ENCODE data around the gene TTC34.

Gene TTC34

GRCh38 chr1:2632051-2632430 is 169.5 kb downstream of the TTC34 start:
- ATAC-seq (ENCODE audit: insufficient read depth, low read depth) (no peak), DNase-seq (no peak)
- Histone ChIP-seq H3K4me3 (ENCODE audit: low read depth in 1 of 2, low read length in 2 of 2) (no peak overlapping the region), H3K9ac (ENCODE audit: low read depth, low read length) (no peak overlapping the region), H4K20me1 (ENCODE audit: insufficient read depth, low read length) (no peaks in the 10 kb centered on the region), H3K4me2 (ENCODE audit: insufficient read depth, low read length) (no peak overlapping the region), H3K27me3 (ENCODE audit: insufficient read depth, low read length, poor library complexity) (no peaks in the 10 kb centered on the region), H3K9me3 (ENCODE audit: insufficient read depth, low read length, severe bottlenecking) (peaks cover 15% of the 10 kb centered on the region), H2AFZ (ENCODE audit: low read depth, low read length) (no peak overlapping the region), H3K4me1 (ENCODE audit: insufficient read depth, low read length) (no peaks in the 10 kb centered on the region), H3K27ac (ENCODE audit: low read length) (no peak overlapping the region), H3K36me3 (ENCODE audit: insufficient read depth, low read length) (no peaks in the 10 kb centered on the region), H3K79me2 (ENCODE audit: insufficient read depth, low read length) (no peaks in the 10 kb centered on the region)
- TF ChIP-seq EZH2 (IDR thresholded peaks at IDR 0.05; ENCODE audit: borderline replicate concordance, low read depth, low read length, severe bottlenecking), result no peak
- TF ChIP-seq CTCF (IDR thresholded peaks at IDR 0.05; ENCODE audit: borderline replicate concordance, extremely low read depth, low read length, poor library complexity, severe bottlenecking), result no peak

DNA sequence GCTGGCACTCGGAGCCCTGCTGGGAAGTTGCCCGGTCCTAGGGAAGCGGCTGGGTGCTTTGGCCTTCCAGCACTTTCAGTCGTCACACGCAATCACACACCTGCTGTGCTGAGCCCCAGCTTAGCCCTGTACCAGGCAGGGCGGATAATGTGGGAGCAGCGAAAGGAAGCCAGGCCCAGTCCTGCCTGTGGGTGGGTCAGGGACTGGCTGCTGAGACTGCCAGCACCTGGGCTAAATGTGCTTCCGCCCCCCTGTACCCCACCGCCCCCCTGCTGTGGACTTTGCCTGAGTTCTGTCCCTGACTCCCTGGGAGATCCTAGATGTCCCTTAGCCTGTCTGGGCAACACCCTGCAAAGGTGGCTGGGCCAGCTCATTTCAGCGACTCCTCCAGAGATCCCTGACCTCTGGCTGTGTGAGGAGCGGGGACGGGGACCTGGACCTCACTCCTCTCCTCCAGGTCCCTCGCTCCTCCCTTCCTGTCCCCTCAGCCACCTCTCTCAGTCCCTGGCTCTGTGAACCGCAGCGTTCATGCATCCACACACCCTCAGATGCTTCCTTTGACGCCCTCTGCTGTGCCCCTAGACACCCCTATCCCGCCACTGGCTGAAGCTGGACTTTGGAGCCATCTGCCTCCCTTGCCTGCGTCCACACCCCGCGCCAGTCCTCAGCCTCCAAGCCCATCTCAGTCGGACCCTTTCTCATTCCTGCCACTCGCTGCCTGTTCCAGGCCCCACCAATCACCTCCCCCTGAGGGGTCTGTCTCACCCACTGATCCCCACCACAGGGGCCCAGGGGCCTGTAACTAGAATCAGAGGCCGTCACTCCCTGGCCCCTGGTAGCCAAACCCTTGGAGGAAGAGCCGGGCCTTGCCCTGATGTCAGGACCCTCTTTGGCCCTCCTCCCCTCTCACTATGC is 170.1 kb downstream of the TTC34 start:
- no peaks in the 10 kb centered on the region for H3K79me2 ChIP-seq (ENCODE audit: insufficient read depth, low read length)
- ATAC-seq (ENCODE audit: insufficient read depth, low read depth), result no peak
- no peak for TF ChIP-seq EZH2 (IDR thresholded peaks at IDR 0.05; ENCODE audit: borderline replicate concordance, low read depth, low read length, severe bottlenecking)
- TF ChIP-seq CTCF (IDR thresholded peaks at IDR 0.05; ENCODE audit: borderline replicate concordance, extremely low read depth, low read length, poor library complexity, severe bottlenecking), result no peak
- no peak for DNase-seq
- H3K36me3 ChIP-seq (ENCODE audit: insufficient read depth, low read length), result no peaks in the 10 kb centered on the region
- no peak overlapping the region for H3K27ac ChIP-seq (ENCODE audit: low read length)
- no peaks in the 10 kb centered on the region for H3K27me3 ChIP-seq (ENCODE audit: insufficient read depth, low read length, poor library complexity)
- H3K4me1 ChIP-seq (ENCODE audit: insufficient read depth, low read length), result no peaks in the 10 kb centered on the region
- H3K4me2 ChIP-seq (ENCODE audit: insufficient read depth, low read length), result no peak overlapping the region
- no peaks in the 10 kb centered on the region for H4K20me1 ChIP-seq (ENCODE audit: insufficient read depth, low read length)
- peaks cover 9% of the 10 kb centered on the region for H3K9me3 ChIP-seq (ENCODE audit: insufficient read depth, low read length, severe bottlenecking)
- H2AFZ ChIP-seq (ENCODE audit: low read depth, low read length), result no peak overlapping the region
- H3K4me3 ChIP-seq (ENCODE audit: low read depth in 1 of 2, low read length in 2 of 2), result no peak overlapping the region
- no peak overlapping the region for H3K9ac ChIP-seq (ENCODE audit: low read depth, low read length)

- H3K9ac ChIP-seq (ENCODE audit: low read depth, low read length), result no peak overlapping the region
- H3K4me1 ChIP-seq (ENCODE audit: insufficient read depth, low read length), result no peaks in the 10 kb centered on the region
- no peaks in the 10 kb centered on the region for H4K20me1 ChIP-seq (ENCODE audit: insufficient read depth, low read length)
- no peak overlapping the region for H3K4me2 ChIP-seq (ENCODE audit: insufficient read depth, low read length)
- DNase-seq (no peak), ATAC-seq (ENCODE audit: insufficient read depth, low read depth) (no peak)
- H3K79me2 ChIP-seq (ENCODE audit: insufficient read depth, low read length), result no peaks in the 10 kb centered on the region
- H2AFZ ChIP-seq (ENCODE audit: low read depth, low read length), result no peak overlapping the region
- TF ChIP-seq CTCF (IDR thresholded peaks at IDR 0.05; ENCODE audit: borderline replicate concordance, extremely low read depth, low read length, poor library complexity, severe bottlenecking), result no peak
- TF ChIP-seq EZH2 (IDR thresholded peaks at IDR 0.05; ENCODE audit: borderline replicate concordance, low read depth, low read length, severe bottlenecking), result no peak
- no peak overlapping the region for H3K27ac ChIP-seq (ENCODE audit: low read length)
- H3K36me3 ChIP-seq (ENCODE audit: insufficient read depth, low read length), result no peaks in the 10 kb centered on the region
- H3K4me3 ChIP-seq (ENCODE audit: low read depth in 1 of 2, low read length in 2 of 2), result no peak overlapping the region
- H3K9me3 ChIP-seq (ENCODE audit: insufficient read depth, low read length, severe bottlenecking), result peaks cover 5% of the 10 kb centered on the region
- H3K27me3 ChIP-seq (ENCODE audit: insufficient read depth, low read length, poor library complexity), result no peaks in the 10 kb centered on the region
These were observed 170.9 kb downstream of the TTC34 start for GRCh38 chr1:2630498-2631135.

Data from DND-41 (cell line).